SK-N-SH (cell line): ENCODE data around the gene DUSP1. TPM values are rescaled to one million over a fixed set of nuclear protein-coding genes. Genes with fewer than 3 reads are reported as not detected.

Experiments used
- CTCF ChIA-PET: fragments of 300-600, 350-600 bp; formaldehyde crosslinking; extraction: SDS; loops from one replicate; lab custom pipeline; 2021; lab: Yijun Ruan, JAX
- POLR2A ChIA-PET: fragments of 350-600 bp; sonication (Branson Sonifier 250); formaldehyde crosslinking; extraction: SDS; loops from one replicate; lab custom pipeline; 2020; ENCODE audit warnings: antibody characterized with exemption, inconsistent platforms; lab: Yijun Ruan, JAX
- DNase-seq: peaks from one replicate; pipeline ENCODE4 v3.0.0; 2012
- H2AFZ ChIP-seq: fragments of 200-600 bp; sonication (generic); 2 replicates; pipeline ENCODE4 v1.8.1; 2016; ENCODE audit warnings: antibody characterized with exemption, mild to moderate bottlenecking, low read depth
- H3F3A ChIP-seq: fragments of 200-600 bp; sonication (generic); replicated peaks from 2 replicates; pipeline ENCODE3; 2016; ENCODE audit warnings: antibody characterized with exemption, mild to moderate bottlenecking; ENCODE audit not compliant: insufficient read depth
- H3K27ac ChIP-seq, 2 experiments: fragments of 200-500 bp in 1 of 2; fragments of 200-600 bp in 1 of 2; sonication (Bioruptor generic) in 1 of 2; sonication (generic), shearing (Covaris generic) in 1 of 2; 2 replicates each; pipeline versions ENCODE4 v1.5.1 to v1.6.1; 2014 to 2016; ENCODE audit warnings: low read depth in 2 of 2, inconsistent platforms in 1 of 2, low read length in 1 of 2, mild to moderate bottlenecking in 1 of 2, mixed read lengths in 1 of 2
- H3K27me3 ChIP-seq: fragments of 200-600 bp; sonication (generic), shearing (Covaris generic); 2 replicates; pipeline ENCODE4 v1.6.1; 2016; ENCODE audit warnings: mixed run types; ENCODE audit not compliant: insufficient read depth
- H3K36me3 ChIP-seq, 2 experiments: fragments of 200-500 bp in 1 of 2; fragments of 200-600 bp in 1 of 2; sonication (Bioruptor generic) in 1 of 2; sonication (generic) in 1 of 2; replicated peaks in 1 of 2; 2 replicates each; pipeline versions ENCODE3 to v1.5.1; 2014 to 2016; ENCODE audit warnings: low read length in 1 of 2, mild to moderate bottlenecking in 1 of 2; ENCODE audit not compliant: insufficient read depth in 2 of 2, control insufficient read depth in 1 of 2
- H3K4me1 ChIP-seq, 2 experiments: fragments of 200-500 bp in 1 of 2; fragments of 200-600 bp in 1 of 2; sonication (Bioruptor generic) in 1 of 2; sonication (generic), shearing (Covaris generic) in 1 of 2; 2 replicates each; pipeline versions ENCODE4 v1.5.1 to v1.6.1; 2014 to 2016; ENCODE audit warnings: low read depth in 1 of 2, low read length in 1 of 2, mixed run types in 1 of 2; ENCODE audit not compliant: insufficient read depth in 2 of 2, control insufficient read depth in 1 of 2
- H3K4me2 ChIP-seq: fragments of 200-600 bp; sonication (generic), shearing (Covaris generic); 2 replicates; pipeline ENCODE4 v1.6.1; 2017; ENCODE audit warnings: mixed run types
- H3K4me3 ChIP-seq, 2 experiments: fragments of 200-500 bp in 1 of 2; fragments of 200-600 bp in 1 of 2; sonication (Bioruptor generic) in 1 of 2; sonication (generic), shearing (Covaris generic) in 1 of 2; 2 replicates each; pipeline versions ENCODE4 v1.5.1 to v1.8.1; 2014 to 2016; ENCODE audit warnings: low read depth in 2 of 2, inconsistent platforms in 1 of 2, low read length in 1 of 2, mild to moderate bottlenecking in 1 of 2, mixed read lengths in 1 of 2, moderate library complexity in 1 of 2
- H3K79me2 ChIP-seq: fragments of 200-600 bp; sonication (generic); 2 replicates; pipeline ENCODE4 v1.8.1; 2017; ENCODE audit warnings: mild to moderate bottlenecking; ENCODE audit not compliant: insufficient read depth
- H3K9ac ChIP-seq: fragments of 200-600 bp; sonication (generic); 2 replicates; pipeline ENCODE4 v1.6.1; 2017; ENCODE audit warnings: mixed run types
- H3K9me2 ChIP-seq: fragments of 200-600 bp; sonication (generic); 2 replicates; pipeline ENCODE4 v1.6.1; 2017; ENCODE audit warnings: mixed run types
- H3K9me3 ChIP-seq: fragments of 200-600 bp; sonication (generic); 2 replicates; pipeline ENCODE4 v1.6.1; 2017; ENCODE audit warnings: mixed run types, mild to moderate bottlenecking, moderate library complexity
- H4K20me1 ChIP-seq: fragments of 200-600 bp; sonication (generic); 2 replicates; pipeline ENCODE4 v1.6.1; 2017; ENCODE audit warnings: mild to moderate bottlenecking, mixed run types; ENCODE audit not compliant: insufficient read depth
- CHD2 ChIP-seq: fragments of 150-350 bp; IDR thresholded peaks from 2 replicates; pipeline ENCODE4 v1.6.1; 2018; ENCODE audit warnings: low read length; ENCODE audit not compliant: partially characterized antibody
- EP300 ChIP-seq, 2 experiments: IDR thresholded peaks; 2 replicates each; pipeline versions ENCODE4 v1.4.0 to v1.6.1; 2012; ENCODE audit warnings: borderline replicate concordance in 1 of 2, low read depth in 1 of 2, low read length in 1 of 2
- FOSL2 ChIP-seq: IDR thresholded peaks from 2 replicates; pipeline ENCODE4 v1.4.0; 2012; ENCODE audit warnings: low read depth, mild to moderate bottlenecking, moderate library complexity, borderline replicate concordance
- GABPA ChIP-seq: IDR thresholded peaks from 2 replicates; pipeline ENCODE4 v1.4.0; 2012; ENCODE audit warnings: low read depth, mild to moderate bottlenecking
- GATA2 ChIP-seq: sonication (generic); formaldehyde crosslinking; IDR thresholded peaks from 2 replicates; pipeline ENCODE4 v1.5.0; 2020; ENCODE audit warnings: mild to moderate bottlenecking, missing genetic modification reagents
- JUND ChIP-seq: IDR thresholded peaks from 2 replicates; pipeline ENCODE4 v1.4.0; 2012
- MXI1 ChIP-seq: IDR thresholded peaks from 2 replicates; pipeline ENCODE4 v1.6.1; 2012; ENCODE audit warnings: mild to moderate bottlenecking, low read depth, low read length, improper control_type of control experiment
- NFIC ChIP-seq: IDR thresholded peaks from 2 replicates; pipeline ENCODE4 v1.4.0; 2012; ENCODE audit warnings: borderline replicate concordance
- POLR2AphosphoS5 ChIP-seq: IDR thresholded peaks from 2 replicates; pipeline ENCODE4 v1.6.1; 2012; ENCODE audit warnings: low read depth, low read length
- RCOR1 ChIP-seq: fragments of 150-350 bp; IDR thresholded peaks from 2 replicates; pipeline ENCODE4 v1.6.1; 2017; ENCODE audit warnings: antibody characterized with exemption, low read length
- RFX5 ChIP-seq: IDR thresholded peaks from 2 replicates; pipeline ENCODE4 v1.6.1; 2012; ENCODE audit warnings: mild to moderate bottlenecking, improper control_type of control experiment, low read length
- SIN3A ChIP-seq: IDR thresholded peaks from 2 replicates; pipeline ENCODE4 v1.6.1; 2012; ENCODE audit warnings: low read depth, mild to moderate bottlenecking, low read length, moderate library complexity, borderline replicate concordance
- TCF12 ChIP-seq: IDR thresholded peaks from 2 replicates; pipeline ENCODE4 v1.4.0; 2012
- TEAD4 ChIP-seq: IDR thresholded peaks from 2 replicates; pipeline ENCODE4 v1.4.0; 2012; ENCODE audit warnings: mild to moderate bottlenecking, borderline replicate concordance; ENCODE audit not compliant: insufficient read depth
- YY1 ChIP-seq: IDR thresholded peaks from 2 replicates; pipeline ENCODE4 v1.4.0; 2012; ENCODE audit warnings: low read depth, mild to moderate bottlenecking
- WGBS: methylation state at CpG from one replicate; pipeline ENCODE4 v1.1.6; 2017; ENCODE audit warnings: low lambda C conversion rate; 5-methylcytosine and 5-hydroxymethylcytosine counted together
- polyA plus RNA-seq, 3 experiments: library from polyadenylated mRNA; depleted of rRNA; stranded (reverse); fragments of >200 nt; gene quantifications; 2 replicates each; pipeline ENCODE4 v1.2.3, GENCODE V29; 2012
- TF ChIP-seq, protein P1 (sequence below): IDR thresholded peaks from 2 replicates; pipeline ENCODE4; 2012
- TF ChIP-seq, protein P2 (sequence below): IDR thresholded peaks from 2 replicates; pipeline ENCODE4 v1.4.0; 2012; ENCODE audit warnings: low read depth
- TF ChIP-seq, protein P3 (sequence below): fragments of 150-350 bp; IDR thresholded peaks from 2 replicates; pipeline ENCODE4 v1.6.1; 2016; ENCODE audit warnings: mild to moderate bottlenecking, low read depth, low read length

DUSP1 gene
- polyA plus RNA-seq, 1 of the 3 experiments (the other 2 are of a cell fraction): 455 TPM

DNA sequence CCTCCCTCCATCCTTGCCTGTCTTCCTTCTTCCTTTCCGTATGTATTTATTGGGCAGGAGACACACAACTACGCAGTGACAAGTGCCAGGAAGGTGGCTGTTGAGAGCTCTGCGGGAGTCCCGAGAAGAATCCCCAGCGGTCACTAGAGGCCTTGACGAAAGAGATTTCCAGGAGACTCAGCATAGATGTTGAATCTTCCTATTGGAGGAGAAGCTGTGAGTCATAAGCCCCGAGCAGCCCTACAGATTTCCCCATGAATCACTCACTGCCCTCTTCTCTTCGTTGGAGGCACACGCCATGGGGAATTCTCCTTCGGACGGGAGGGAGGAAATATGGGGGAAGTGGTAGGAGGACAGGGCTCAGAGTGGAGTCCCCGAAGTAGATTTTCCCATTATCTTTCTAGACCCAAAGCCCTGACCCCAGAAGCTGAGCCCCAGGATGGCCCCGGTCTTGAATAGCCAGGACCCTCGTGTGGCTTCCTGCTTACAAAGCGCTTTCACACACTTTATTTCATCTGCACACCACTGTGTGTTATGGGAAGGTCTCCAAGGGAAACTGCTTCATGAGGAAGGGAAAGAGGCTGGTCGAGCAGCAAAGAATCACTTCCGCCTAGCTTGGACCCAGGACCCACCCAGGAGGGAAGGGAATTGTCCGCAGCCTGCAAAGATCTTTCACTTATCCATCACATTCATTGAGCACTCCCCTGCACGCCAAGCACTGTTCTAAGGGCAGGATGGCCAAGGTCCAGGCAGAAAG lies 12.7 kb downstream of the DUSP1 start:
- Histone ChIP-seq H3K9me3 (0 out of 2 replicates have a peak, but pooled peaks cover 7% of the 10 kb centered on the region), H4K20me1 (no peaks in the 10 kb centered on the region), H3K36me3 (no peaks in the 10 kb centered on the region), H3K4me1 (0 out of 4 replicates have a peak, but pooled peaks cover 0 to 5% of the 10 kb centered on the region in 2 experiments), H3F3A (no peaks in the 10 kb centered on the region), H3K4me2 (peak overlapping the region; percentile 42; the same call in 1 of the 2 replicates), H3K9ac (peak overlapping the region; percentile 40), H3K9me2 (no peaks in the 10 kb centered on the region), H3K27ac (peak overlapping the region in 1 of 2 experiments; percentile 84; a peak in 2 of 4 replicates), H2AFZ (peak overlapping the region; percentile 59; the same call in 1 of the 2 replicates), H3K79me2 (no peaks in the 10 kb centered on the region), H3K27me3 (no peaks in the 10 kb centered on the region), H3K4me3 (no peak overlapping the region)
- DNase-seq: no peak
- POLR2A ChIA-PET: no interaction called here
- WGBS: 41% methylated on average over 18 of the region's 19 CpGs
- CTCF ChIA-PET: interaction anchor here (0.9 to 1.8 kb wide), 2 partner anchors 11 to 43 kb away, joined by 3 to 6 read pairs; no protein-coding TSS in a partner anchor
- no peak; the same call in 1 of the 2 replicates for TF ChIP-seq NFIC
- peak; percentile 38; the same call in 1 of the 2 replicates for TF ChIP-seq TCF12
- no peak for TF ChIP-seq MXI1
- no peak for TF ChIP-seq RFX5
- no peak for TF ChIP-seq GABPA
- peak; percentile 88 for TF ChIP-seq FOSL2
- TF ChIP-seq, protein P1, sequence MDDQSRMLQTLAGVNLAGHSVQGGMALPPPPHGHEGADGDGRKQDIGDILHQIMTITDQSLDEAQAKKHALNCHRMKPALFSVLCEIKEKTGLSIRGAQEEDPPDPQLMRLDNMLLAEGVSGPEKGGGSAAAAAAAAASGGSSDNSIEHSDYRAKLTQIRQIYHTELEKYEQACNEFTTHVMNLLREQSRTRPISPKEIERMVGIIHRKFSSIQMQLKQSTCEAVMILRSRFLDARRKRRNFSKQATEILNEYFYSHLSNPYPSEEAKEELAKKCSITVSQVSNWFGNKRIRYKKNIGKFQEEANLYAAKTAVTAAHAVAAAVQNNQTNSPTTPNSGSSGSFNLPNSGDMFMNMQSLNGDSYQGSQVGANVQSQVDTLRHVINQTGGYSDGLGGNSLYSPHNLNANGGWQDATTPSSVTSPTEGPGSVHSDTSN: peak; percentile 62
- no peak for TF ChIP-seq CHD2
- TF ChIP-seq JUND: peak; percentile 75
- 0 out of 2 replicates have a peak, but pooled peaks have one; percentile 19 for TF ChIP-seq TEAD4
- TF ChIP-seq, protein P2, sequence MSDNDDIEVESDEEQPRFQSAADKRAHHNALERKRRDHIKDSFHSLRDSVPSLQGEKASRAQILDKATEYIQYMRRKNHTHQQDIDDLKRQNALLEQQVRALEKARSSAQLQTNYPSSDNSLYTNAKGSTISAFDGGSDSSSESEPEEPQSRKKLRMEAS: 0 out of 2 replicates have a peak, but pooled peaks have one; percentile 69
- 0 out of 2 replicates have a peak, but pooled peaks have one; percentile 38 for TF ChIP-seq POLR2AphosphoS5

DNA sequence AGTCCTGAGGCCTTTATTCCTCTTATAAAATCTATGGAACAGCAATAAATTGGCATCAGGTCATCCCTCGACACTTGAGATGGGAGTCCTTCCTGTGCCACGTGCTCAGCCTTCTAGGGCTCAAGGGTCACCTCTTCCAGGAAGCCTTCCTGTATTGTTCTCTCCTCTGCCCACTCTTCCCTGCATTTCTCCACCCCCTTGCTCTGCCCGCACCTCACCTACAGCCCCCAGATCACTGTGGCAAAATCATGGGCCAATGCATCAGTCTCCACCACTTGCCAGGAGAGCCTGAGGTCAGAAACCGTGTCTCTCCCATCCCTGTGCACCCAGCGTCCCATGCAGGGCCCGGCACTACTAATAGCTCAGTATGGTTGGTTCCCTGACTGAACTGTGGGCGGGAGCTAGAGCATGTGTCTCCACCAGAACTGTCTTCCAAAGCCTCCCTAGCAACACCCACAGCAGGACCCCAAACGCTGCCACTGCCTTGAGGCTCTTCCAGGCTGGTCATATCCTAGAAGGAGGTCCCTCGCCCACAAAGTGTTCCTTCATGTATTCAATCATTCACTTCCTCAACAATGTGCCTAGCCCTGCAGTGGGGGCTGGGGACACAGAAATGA lies 13.5 kb downstream of the DUSP1 start:
- no peak for DNase-seq
- H3F3A ChIP-seq: no peaks in the 10 kb centered on the region
- H3K9ac ChIP-seq: no peak overlapping the region
- 0 out of 2 replicates have a peak overlapping the region, but pooled peaks have one; percentile 59 for H2AFZ ChIP-seq
- no peaks in the 10 kb centered on the region for H3K79me2 ChIP-seq
- H3K4me1 ChIP-seq: 0 out of 4 replicates have a peak, but pooled peaks cover 0 to 5% of the 10 kb centered on the region in 2 experiments
- no peaks in the 10 kb centered on the region for H4K20me1 ChIP-seq
- H3K27me3 ChIP-seq: no peaks in the 10 kb centered on the region
- WGBS: 90% methylated on average over 7 of the region's 9 CpGs
- no peak overlapping the region for H3K4me3 ChIP-seq
- H3K9me3 ChIP-seq: 0 out of 2 replicates have a peak, but pooled peaks cover 7% of the 10 kb centered on the region
- no peaks in the 10 kb centered on the region for H3K36me3 ChIP-seq
- CTCF ChIA-PET: interaction anchor here (0.9 to 1.8 kb wide), 2 partner anchors 11 to 43 kb away, joined by 3 to 6 read pairs; no protein-coding TSS in a partner anchor
- POLR2A ChIA-PET: no interaction called here
- 0 out of 2 replicates have a peak overlapping the region, but pooled peaks have one; percentile 35 for H3K4me2 ChIP-seq
- TF ChIP-seq RCOR1 (no peak), GATA2 (CRISPR knock-in tag) (no peak), SIN3A (no peak), FOSL2 (no peak), EP300 (IDR thresholded peaks at IDR 0.05; ENCODE audit: borderline replicate concordance in 1 of 2, low read depth in 1 of 2, low read length in 1 of 2) (no peak), TCF12 (no peak), YY1 (no peak)
- TF ChIP-seq, protein P2: no peak
- TF ChIP-seq, protein P3, sequence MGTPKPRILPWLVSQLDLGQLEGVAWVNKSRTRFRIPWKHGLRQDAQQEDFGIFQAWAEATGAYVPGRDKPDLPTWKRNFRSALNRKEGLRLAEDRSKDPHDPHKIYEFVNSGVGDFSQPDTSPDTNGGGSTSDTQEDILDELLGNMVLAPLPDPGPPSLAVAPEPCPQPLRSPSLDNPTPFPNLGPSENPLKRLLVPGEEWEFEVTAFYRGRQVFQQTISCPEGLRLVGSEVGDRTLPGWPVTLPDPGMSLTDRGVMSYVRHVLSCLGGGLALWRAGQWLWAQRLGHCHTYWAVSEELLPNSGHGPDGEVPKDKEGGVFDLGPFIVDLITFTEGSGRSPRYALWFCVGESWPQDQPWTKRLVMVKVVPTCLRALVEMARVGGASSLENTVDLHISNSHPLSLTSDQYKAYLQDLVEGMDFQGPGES: no peak
- H3K27ac ChIP-seq: peak overlapping the region in 1 of 2 experiments; percentile 84; a peak in 2 of 4 replicates
- H3K9me2 ChIP-seq: no peaks in the 10 kb centered on the region
